Measurements from ENCODE around the gene DCC.

DCC gene

DNA sequence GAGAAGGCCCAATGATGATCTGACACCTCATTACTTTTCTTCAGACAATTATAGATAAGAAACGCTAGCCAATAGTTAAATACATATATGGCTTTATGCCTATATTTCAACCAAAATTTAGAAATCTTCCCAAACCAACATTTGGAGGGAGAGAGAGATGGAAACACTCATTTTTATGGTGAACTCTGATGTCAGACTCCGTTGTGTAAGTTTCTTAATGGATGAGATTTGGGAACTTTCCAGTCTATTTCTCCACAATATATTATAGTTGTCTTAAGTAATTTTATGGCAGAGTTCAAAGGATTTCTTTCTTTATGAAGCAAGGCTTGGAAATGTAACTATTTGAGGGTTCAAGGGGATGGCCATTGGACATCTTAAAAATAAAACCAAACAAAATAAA is 407.0 kb downstream of the DCC start:
- no peak overlapping the region for H2BK5ac ChIP-seq (ENCODE audit: low read depth, low read length, poor library complexity, severe bottlenecking)
- no CpG with 5 or more reads among the region's 2 CpGs for WGBS
- no peak overlapping the region for H3K9ac ChIP-seq (ENCODE audit: low read length)
- no peak overlapping the region for H2BK15ac ChIP-seq (ENCODE audit: low read depth, poor library complexity, severe bottlenecking)
- H2AK5ac ChIP-seq (ENCODE audit: low read length, severe bottlenecking): no peak overlapping the region
- no peak overlapping the region for H2AFZ ChIP-seq (ENCODE audit: low read depth, low read length)
- H2BK120ac ChIP-seq (ENCODE audit: low read depth, low read length): no peak overlapping the region
- H3K9me3 ChIP-seq (ENCODE audit: control insufficient read depth, low read length): no peaks in the 10 kb centered on the region
- H3K4me3 ChIP-seq (ENCODE audit: insufficient read depth in 1 of 2, low read depth in 1 of 2, low read length in 2 of 2): no peak overlapping the region
- H4K8ac ChIP-seq (ENCODE audit: low read length): no peak overlapping the region
- no peak overlapping the region for H3K23ac ChIP-seq (ENCODE audit: low read length in 2 of 2)
- no peak overlapping the region for H4K91ac ChIP-seq (ENCODE audit: low read length)
- H3K4ac ChIP-seq (ENCODE audit: low read depth in 1 of 2, low read length in 2 of 2): no peak overlapping the region
- H3K27ac ChIP-seq (ENCODE audit: low read length, poor library complexity, severe bottlenecking): no peak overlapping the region
- no peaks in the 10 kb centered on the region for H3K27me3 ChIP-seq (ENCODE audit: control insufficient read depth in 1 of 2, insufficient read depth in 1 of 2, low read length in 2 of 2)
- no peak overlapping the region for H3K4me2 ChIP-seq (ENCODE audit: low read length, poor library complexity, severe bottlenecking)
- H2BK12ac ChIP-seq (ENCODE audit: low read length in 2 of 2): no peak overlapping the region
- H3K36me3 ChIP-seq (ENCODE audit: control insufficient read depth in 1 of 2, insufficient read depth in 2 of 2, low read depth in 1 of 2, low read length in 2 of 2): no peaks in the 10 kb centered on the region
- no peak overlapping the region for H3K14ac ChIP-seq (ENCODE audit: low read length in 2 of 2)
- no peak overlapping the region for H3K18ac ChIP-seq (ENCODE audit: low read depth in 1 of 2, low read length in 2 of 2)
- no peak for DNase-seq
- no peaks in the 10 kb centered on the region for H3K4me1 ChIP-seq (ENCODE audit: control insufficient read depth, insufficient read depth, low read depth, low read length)
- no peaks in the 10 kb centered on the region for H3K79me1 ChIP-seq (replicated peaks; ENCODE audit: low read length, poor library complexity, severe bottlenecking)

DNA sequence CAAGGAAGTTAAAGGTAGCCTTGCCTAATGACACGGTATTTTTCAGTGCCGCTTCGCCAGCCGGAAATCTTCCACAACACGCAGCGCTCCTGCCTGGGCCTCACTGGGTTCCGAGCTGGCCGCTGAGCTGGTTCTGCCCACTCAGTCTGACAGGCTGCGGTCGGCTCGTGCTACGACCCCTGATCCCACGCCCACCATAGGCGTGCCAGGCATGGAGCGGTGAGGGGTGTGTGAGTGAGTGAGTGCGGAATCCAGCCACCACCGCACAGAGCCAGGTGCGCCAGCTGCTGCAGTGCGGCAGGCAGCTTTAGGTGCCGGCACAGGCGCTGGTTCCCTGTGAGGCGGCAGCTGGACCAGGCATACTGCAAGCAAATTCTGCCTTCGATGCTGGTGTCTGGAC is 407.9 kb downstream of the DCC start:
- Histone ChIP-seq H3K23ac (ENCODE audit: low read length in 2 of 2) (peak overlapping the region in 1 of 2 experiments; percentile 40), H2BK5ac (ENCODE audit: low read depth, low read length, poor library complexity, severe bottlenecking) (no peak overlapping the region), H3K27me3 (ENCODE audit: control insufficient read depth in 1 of 2, insufficient read depth in 1 of 2, low read length in 2 of 2) (no peaks in the 10 kb centered on the region), H3K4ac (ENCODE audit: low read depth in 1 of 2, low read length in 2 of 2) (no peak overlapping the region), H3K14ac (ENCODE audit: low read length in 2 of 2) (no peak overlapping the region), H3K4me2 (ENCODE audit: low read length, poor library complexity, severe bottlenecking) (no peak overlapping the region), H3K9me3 (ENCODE audit: control insufficient read depth, low read length) (no peaks in the 10 kb centered on the region), H4K8ac (ENCODE audit: low read length) (no peak overlapping the region), H3K9ac (ENCODE audit: low read length) (no peak overlapping the region), H3K4me1 (ENCODE audit: control insufficient read depth, insufficient read depth, low read depth, low read length) (no peaks in the 10 kb centered on the region), H2BK15ac (ENCODE audit: low read depth, poor library complexity, severe bottlenecking) (no peak overlapping the region), H2AFZ (ENCODE audit: low read depth, low read length) (no peak overlapping the region), H3K27ac (ENCODE audit: low read length, poor library complexity, severe bottlenecking) (no peak overlapping the region), H2BK120ac (ENCODE audit: low read depth, low read length) (no peak overlapping the region), H3K4me3 (ENCODE audit: insufficient read depth in 1 of 2, low read depth in 1 of 2, low read length in 2 of 2) (no peak overlapping the region), H3K36me3 (ENCODE audit: control insufficient read depth in 1 of 2, insufficient read depth in 2 of 2, low read depth in 1 of 2, low read length in 2 of 2) (no peaks in the 10 kb centered on the region), H2BK12ac (ENCODE audit: low read length in 2 of 2) (no peak overlapping the region), H2AK5ac (ENCODE audit: low read length, severe bottlenecking) (no peak overlapping the region), H4K91ac (ENCODE audit: low read length) (no peak overlapping the region), H3K18ac (ENCODE audit: low read depth in 1 of 2, low read length in 2 of 2) (no peak overlapping the region), H3K79me1 (replicated peaks; ENCODE audit: low read length, poor library complexity, severe bottlenecking) (no peaks in the 10 kb centered on the region)
- 90% methylated on average over 23 of the region's 23 CpGs for WGBS
- no peak for DNase-seq

DNA sequence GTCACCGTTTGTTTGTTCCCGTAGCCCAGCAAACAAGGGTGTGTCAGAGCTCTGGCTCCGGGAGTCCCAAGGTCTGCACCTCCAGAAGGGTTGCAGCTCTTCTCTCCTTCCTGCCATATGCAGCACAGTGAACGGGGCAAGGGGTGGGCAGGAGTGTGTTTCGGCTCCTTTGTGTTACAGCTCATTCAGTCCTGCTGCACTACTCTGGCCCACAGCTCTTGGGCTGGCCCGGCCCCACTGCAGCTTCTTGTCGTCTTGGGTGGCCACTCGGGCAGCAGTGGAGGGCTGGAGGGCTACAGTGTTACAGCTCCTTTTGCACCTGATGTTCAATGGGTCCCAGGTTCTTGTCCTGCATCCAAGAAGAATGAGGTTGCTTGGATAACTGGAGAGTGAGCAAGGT is 408.3 kb downstream of the DCC start:
- Histone ChIP-seq H3K27ac (ENCODE audit: low read length, poor library complexity, severe bottlenecking) (no peak overlapping the region), H3K9me3 (ENCODE audit: control insufficient read depth, low read length) (no peaks in the 10 kb centered on the region), H2AK5ac (ENCODE audit: low read length, severe bottlenecking) (no peak overlapping the region), H2BK15ac (ENCODE audit: low read depth, poor library complexity, severe bottlenecking) (no peak overlapping the region), H3K4me1 (ENCODE audit: control insufficient read depth, insufficient read depth, low read depth, low read length) (no peaks in the 10 kb centered on the region), H3K18ac (ENCODE audit: low read depth in 1 of 2, low read length in 2 of 2) (no peak overlapping the region), H3K36me3 (ENCODE audit: control insufficient read depth in 1 of 2, insufficient read depth in 2 of 2, low read depth in 1 of 2, low read length in 2 of 2) (no peaks in the 10 kb centered on the region), H3K27me3 (ENCODE audit: control insufficient read depth in 1 of 2, insufficient read depth in 1 of 2, low read length in 2 of 2) (no peaks in the 10 kb centered on the region), H3K23ac (ENCODE audit: low read length in 2 of 2) (no peak overlapping the region), H2BK5ac (ENCODE audit: low read depth, low read length, poor library complexity, severe bottlenecking) (no peak overlapping the region), H3K14ac (ENCODE audit: low read length in 2 of 2) (no peak overlapping the region), H3K79me1 (replicated peaks; ENCODE audit: low read length, poor library complexity, severe bottlenecking) (no peaks in the 10 kb centered on the region), H3K4me3 (ENCODE audit: insufficient read depth in 1 of 2, low read depth in 1 of 2, low read length in 2 of 2) (no peak overlapping the region), H3K4ac (ENCODE audit: low read depth in 1 of 2, low read length in 2 of 2) (no peak overlapping the region), H2AFZ (ENCODE audit: low read depth, low read length) (no peak overlapping the region), H4K91ac (ENCODE audit: low read length) (no peak overlapping the region), H4K8ac (ENCODE audit: low read length) (no peak overlapping the region), H2BK120ac (ENCODE audit: low read depth, low read length) (no peak overlapping the region), H3K9ac (ENCODE audit: low read length) (no peak overlapping the region), H2BK12ac (ENCODE audit: low read length in 2 of 2) (no peak overlapping the region), H3K4me2 (ENCODE audit: low read length, poor library complexity, severe bottlenecking) (no peak overlapping the region)
- WGBS: 81% methylated on average over 8 of the region's 8 CpGs
- DNase-seq: no peak

DNA sequence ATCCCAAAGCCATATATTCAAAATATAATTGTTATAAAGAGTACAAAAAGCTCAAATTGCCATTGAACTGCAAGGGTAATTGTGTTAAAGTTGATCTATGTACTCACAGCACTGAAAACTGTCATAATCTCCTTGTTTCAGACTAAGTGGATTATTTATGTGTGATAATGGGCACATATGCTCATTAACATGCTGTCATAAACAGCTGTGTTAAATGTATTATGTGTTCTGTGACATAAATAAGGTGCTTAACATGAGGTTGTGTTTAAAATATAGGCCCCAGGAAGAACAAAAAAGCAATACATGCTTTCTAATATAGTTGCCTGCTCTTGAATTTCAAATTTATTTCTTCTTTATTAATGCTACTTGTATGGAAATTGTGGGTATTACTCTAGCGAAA is 409.5 kb downstream of the DCC start:
- H3K9ac ChIP-seq (ENCODE audit: low read length): no peak overlapping the region
- H3K4me1 ChIP-seq (ENCODE audit: control insufficient read depth, insufficient read depth, low read depth, low read length): no peaks in the 10 kb centered on the region
- no peak overlapping the region for H3K14ac ChIP-seq (ENCODE audit: low read length in 2 of 2)
- H3K4me2 ChIP-seq (ENCODE audit: low read length, poor library complexity, severe bottlenecking): no peak overlapping the region
- no peaks in the 10 kb centered on the region for H3K9me3 ChIP-seq (ENCODE audit: control insufficient read depth, low read length)
- no peak overlapping the region for H3K23ac ChIP-seq (ENCODE audit: low read length in 2 of 2)
- H2AFZ ChIP-seq (ENCODE audit: low read depth, low read length): no peak overlapping the region
- H2BK12ac ChIP-seq (ENCODE audit: low read length in 2 of 2): no peak overlapping the region
- H3K4ac ChIP-seq (ENCODE audit: low read depth in 1 of 2, low read length in 2 of 2): no peak overlapping the region
- no peak overlapping the region for H4K8ac ChIP-seq (ENCODE audit: low read length)
- no peaks in the 10 kb centered on the region for H3K79me1 ChIP-seq (replicated peaks; ENCODE audit: low read length, poor library complexity, severe bottlenecking)
- no peak overlapping the region for H2AK5ac ChIP-seq (ENCODE audit: low read length, severe bottlenecking)
- no peaks in the 10 kb centered on the region for H3K27me3 ChIP-seq (ENCODE audit: control insufficient read depth in 1 of 2, insufficient read depth in 1 of 2, low read length in 2 of 2)
- WGBS: 100% methylated on average over 1 of the region's 1 CpG
- no peak for DNase-seq
- H2BK15ac ChIP-seq (ENCODE audit: low read depth, poor library complexity, severe bottlenecking): no peak overlapping the region
- H3K27ac ChIP-seq (ENCODE audit: low read length, poor library complexity, severe bottlenecking): no peak overlapping the region
- no peak overlapping the region for H4K91ac ChIP-seq (ENCODE audit: low read length)
- H3K36me3 ChIP-seq (ENCODE audit: control insufficient read depth in 1 of 2, insufficient read depth in 2 of 2, low read depth in 1 of 2, low read length in 2 of 2): no peaks in the 10 kb centered on the region
- no peak overlapping the region for H2BK120ac ChIP-seq (ENCODE audit: low read depth, low read length)
- no peak overlapping the region for H2BK5ac ChIP-seq (ENCODE audit: low read depth, low read length, poor library complexity, severe bottlenecking)
- no peak overlapping the region for H3K18ac ChIP-seq (ENCODE audit: low read depth in 1 of 2, low read length in 2 of 2)
- H3K4me3 ChIP-seq (ENCODE audit: insufficient read depth in 1 of 2, low read depth in 1 of 2, low read length in 2 of 2): no peak overlapping the region

All from mesenchymal stem cell (in vitro differentiated cells and primary cell).